Right cardiac atrium (tissue), 5 donors: ENCODE data around the gene ZCCHC8. TPM values are rescaled to one million over a fixed set of nuclear protein-coding genes. Genes with fewer than 3 reads are reported as not detected.
"Not testable (repeated sequence)": the region's sequence is repeated elsewhere in the genome, so short reads cannot be mapped to it uniquely, and the experiment has no call there.

ENCODE experiments used
- ATAC-seq, 2 donors: fragments of 200-7000 bp; cut with Tn5 transposase; one replicate each; pipeline versions ENCODE4 v1.8.0 to v1.9.1; 2020; ENCODE audit warnings: moderate library complexity in 2 of 2, mild to moderate bottlenecking in 1 of 2
- DNase-seq, 3 donors: peaks; one replicate each; pipeline ENCODE4 v3.0.0-alpha.2; 2020
- H3K27ac ChIP-seq: one replicate; pipeline ENCODE4 v1.5.1; 2013; ENCODE audit warnings: mild to moderate bottlenecking, low read length, control low read depth, moderate library complexity
- H3K27me3 ChIP-seq: one replicate; pipeline ENCODE4 v1.6.1; 2013; ENCODE audit not compliant: control insufficient read depth, insufficient read depth
- H3K4me1 ChIP-seq: one replicate; pipeline ENCODE4 v1.6.1; 2013; ENCODE audit warnings: low read length; ENCODE audit not compliant: control insufficient read depth, insufficient read depth
- H3K4me3 ChIP-seq: one replicate; pipeline ENCODE4 v1.5.1; 2013; ENCODE audit warnings: low read length, control low read depth
- H3K9me3 ChIP-seq: one replicate; pipeline ENCODE4 v1.6.1; 2013; ENCODE audit warnings: low read length; ENCODE audit not compliant: control insufficient read depth
- WGBS: extraction: QIAGEN DNeasy Blood & Tissue Kit; methylation state at CpG from one replicate; pipeline ENCODE4 v1.1.7; 2013; 5-methylcytosine and 5-hydroxymethylcytosine counted together
- intact Hi-C, 4 donors: fragments of 100-400 bp; cut with DNase I; formaldehyde crosslinking; loops; one replicate each; pipeline versions ENCODE4 v1.11.0 to v1.14.0; 2022 to 2023
- polyA plus RNA-seq: library from polyadenylated mRNA; stranded (reverse); fragments of 200-250 nt; gene quantifications from one replicate; pipeline ENCODE4 v1.2.3, GENCODE V29; 2013
- total RNA-seq, 4 donors: library from RNA; stranded (reverse); fragmentation: NEBNext Ultra II Directional; extraction: Animal tissue kit (Norgen Biotek cat#: 25700); gene quantifications; one replicate each; pipeline ENCODE4 v1.2.1, GENCODE V29; 2021
- donor health status: healthy with polysubstance abuse.
- donor health status: DM: no; HTN: yes; CAD: no.
- donor health status: DM: no; HTN: no; CAD: no.
- donor health status: DM: no; HTN: yes; CAD: no; lungs with severe emphysema.
- donor health status: DM: yes; HTN: yes; CAD: no.

ZCCHC8 gene
- total and polyA plus RNA-seq, 5 donors = 10.7 to 11.7 (median 10.8) TPM

- ATAC-seq, H3K9me3 ChIP-seq, H3K27ac ChIP-seq, intact Hi-C loops, H3K4me1 ChIP-seq, H3K27me3 ChIP-seq, H3K4me3 ChIP-seq, DNase-seq: not testable (repeated sequence)
- 89% methylated on average over 3 of the region's 3 CpGs for WGBS
Observed at GRCh38 chr12:122513028-122513427, 12.3 kb upstream of the ZCCHC8 start.

DNA sequence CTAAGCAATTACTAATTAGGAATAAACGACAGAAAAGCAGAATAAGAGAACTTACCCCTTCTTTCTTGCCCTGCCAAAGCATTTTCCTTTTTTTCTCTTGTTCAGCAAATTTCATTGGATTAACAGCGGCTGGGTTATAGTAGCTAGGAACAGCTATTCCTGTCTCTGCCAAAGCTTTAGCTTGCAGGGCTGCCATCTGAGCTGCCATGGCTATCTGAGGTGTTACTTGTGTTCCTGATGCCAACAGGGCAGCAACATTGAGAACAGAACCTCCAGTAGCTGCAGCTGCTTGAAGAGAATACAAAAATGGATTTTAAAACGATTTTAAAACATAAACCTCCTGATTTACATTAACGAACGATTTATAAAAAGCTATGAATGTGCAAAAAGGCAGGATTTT is 7.4 kb upstream of the ZCCHC8 start:
- Histone ChIP-seq H3K4me1 (no peaks in the 10 kb centered on the region), H3K9me3 (no peaks in the 10 kb centered on the region), H3K27ac (no peak overlapping the region), H3K27me3 (no peaks in the 10 kb centered on the region), H3K4me3 (no peak overlapping the region)
- intact Hi-C loops = no loop called here
- DNase-seq (no peak), ATAC-seq (peak; percentile 40 to 68)
- WGBS = 80% methylated on average over 5 of the region's 5 CpGs

GRCh38 chr12:122506393-122506938 is 5.7 kb upstream of the ZCCHC8 start:
- H3K4me1 ChIP-seq = no peaks in the 10 kb centered on the region
- WGBS = 94% methylated on average over 5 of the region's 5 CpGs
- no peak overlapping the region for H3K4me3 ChIP-seq
- no peaks in the 10 kb centered on the region for H3K27me3 ChIP-seq
- no peak overlapping the region for H3K27ac ChIP-seq
- intact Hi-C loops = no loop called here
- DNase-seq (no peak), ATAC-seq (no peak)
- H3K9me3 ChIP-seq = no peaks in the 10 kb centered on the region

- intact Hi-C loops = no loop called here
- WGBS = 89% methylated on average over 11 of the region's 11 CpGs
Observed at GRCh38 chr12:122505419-122506051, 4.8 kb upstream of the ZCCHC8 start.

GRCh38 chr12:122503783-122504590 is 3.3 kb upstream of the ZCCHC8 start:
- WGBS = 76% methylated on average over 6 of the region's 6 CpGs
- H3K9me3 ChIP-seq = no peaks in the 10 kb centered on the region
- intact Hi-C loops = no loop called here
- DNase-seq = no peak
- H3K27ac ChIP-seq = no peak overlapping the region
- no peaks in the 10 kb centered on the region for H3K27me3 ChIP-seq
- ATAC-seq = no peak
- no peaks in the 10 kb centered on the region for H3K4me1 ChIP-seq
- H3K4me3 ChIP-seq = no peak overlapping the region

More at GRCh38 chr12:122505419-122506051, 4.8 kb upstream of the ZCCHC8 start:
- no peak for DNase-seq
- H3K4me1 ChIP-seq = no peaks in the 10 kb centered on the region
- ATAC-seq = no peak
- H3K4me3 ChIP-seq = no peak overlapping the region
- no peaks in the 10 kb centered on the region for H3K9me3 ChIP-seq
- H3K27ac ChIP-seq = no peak overlapping the region
- H3K27me3 ChIP-seq = no peaks in the 10 kb centered on the region

DNA sequence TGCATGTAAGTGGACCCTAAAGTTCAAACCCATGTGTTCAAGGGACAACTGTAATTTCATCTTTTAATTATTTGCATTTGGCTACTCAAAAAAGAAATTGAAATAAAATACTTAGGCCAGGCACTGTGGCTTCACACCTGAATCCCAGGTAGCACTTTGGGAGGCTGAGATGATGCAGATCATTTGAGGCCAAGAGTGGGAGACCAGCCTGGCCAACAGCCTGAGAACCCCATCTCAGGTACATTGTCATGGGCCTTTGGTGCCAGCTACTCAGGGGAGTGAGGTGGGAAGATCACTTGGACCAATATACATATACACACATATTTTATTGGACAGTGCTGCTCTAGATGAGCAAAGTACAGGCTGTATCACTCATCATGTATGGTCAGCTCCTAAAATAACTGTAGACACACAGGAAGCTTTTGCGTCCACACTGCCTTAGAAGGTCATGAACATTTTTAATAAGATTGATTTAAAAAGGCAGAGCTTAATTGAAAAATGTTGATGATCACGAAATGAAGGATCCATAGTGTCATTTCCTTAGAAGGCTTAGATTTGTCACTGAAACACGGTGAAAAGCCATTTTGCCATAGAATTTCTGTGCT is 2.5 kb upstream of the ZCCHC8 start:
- DNase-seq (no peak), ATAC-seq (no peak)
- H3K4me1 ChIP-seq = no peaks in the 10 kb centered on the region
- 78% methylated on average over 3 of the region's 3 CpGs for WGBS
- no peaks in the 10 kb centered on the region for H3K9me3 ChIP-seq
- no peaks in the 10 kb centered on the region for H3K27me3 ChIP-seq
- intact Hi-C loops = no loop called here
- no peak overlapping the region for H3K27ac ChIP-seq
- H3K4me3 ChIP-seq = no peak overlapping the region

GRCh38 chr12:122501489-122501989 is 807 bp upstream of the ZCCHC8 start:
- no peaks in the 10 kb centered on the region for H3K4me1 ChIP-seq
- H3K4me3 ChIP-seq = peak overlapping the region; percentile 47
- intact Hi-C loops = no loop called here
- no peak for DNase-seq
- no peak for ATAC-seq
- no peaks in the 10 kb centered on the region for H3K9me3 ChIP-seq
- H3K27me3 ChIP-seq = no peaks in the 10 kb centered on the region
- peak overlapping the region; percentile 62 for H3K27ac ChIP-seq
- WGBS = 76% methylated on average over 9 of the region's 9 CpGs

DNA sequence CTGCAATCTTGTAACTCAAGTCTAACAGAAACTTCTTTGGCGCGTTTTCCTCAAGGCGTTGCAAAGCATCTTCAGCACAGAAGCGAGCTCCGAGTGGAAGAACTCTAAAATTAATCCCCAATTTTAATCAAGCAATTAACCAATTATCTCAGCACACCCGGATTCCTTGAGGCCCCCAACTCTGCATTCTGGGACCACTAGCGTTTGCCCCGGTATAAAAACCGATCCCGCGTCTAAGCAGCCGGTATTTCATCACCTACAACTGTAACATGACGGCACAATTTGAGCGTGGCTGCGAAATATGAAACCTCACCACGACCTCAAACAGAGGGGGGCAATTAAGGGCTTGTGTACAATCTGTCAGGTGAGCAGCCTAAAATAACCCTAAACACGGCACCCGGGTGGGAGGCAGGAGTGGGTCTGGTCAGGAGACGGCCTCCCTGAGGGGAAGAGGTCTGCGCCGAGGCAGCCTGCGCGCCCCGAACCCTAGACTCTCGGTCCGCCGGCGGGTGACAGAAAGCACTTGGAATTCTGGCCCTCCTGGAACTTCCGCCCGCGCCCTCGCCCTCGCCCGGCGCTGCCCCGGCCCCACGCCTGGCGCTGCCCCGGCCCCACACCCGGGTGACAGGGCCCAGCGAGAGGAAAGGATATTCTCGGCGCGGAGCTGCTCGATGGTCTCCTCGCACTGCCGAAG is 594 bp downstream of the ZCCHC8 start:
- intact Hi-C loops = no loop called here
- H3K4me1 ChIP-seq = no peaks in the 10 kb centered on the region
- no peaks in the 10 kb centered on the region for H3K9me3 ChIP-seq
- ATAC-seq (peak; percentile 66 to 79), DNase-seq (peak; percentile 58 to 82 (median 73))
- H3K4me3 ChIP-seq = peak overlapping the region; percentile 47
- WGBS = under 1% methylated on average over 47 of the region's 47 CpGs
- H3K27me3 ChIP-seq = no peaks in the 10 kb centered on the region
- H3K27ac ChIP-seq = peak overlapping the region; percentile 76

GRCh38 chr12:122495258-122495657 is 5.5 kb downstream of the ZCCHC8 start:
- Histone ChIP-seq H3K27ac (no peak overlapping the region), H3K4me3 (no peak overlapping the region), H3K9me3 (no peaks in the 10 kb centered on the region), H3K27me3 (no peaks in the 10 kb centered on the region), H3K4me1 (no peaks in the 10 kb centered on the region)
- ATAC-seq (no peak), DNase-seq (no peak)
- 97% methylated on average over 7 of the region's 7 CpGs for WGBS
- intact Hi-C loops = no loop called here

- H3K9me3 ChIP-seq, H3K27me3 ChIP-seq, H3K27ac ChIP-seq, DNase-seq, H3K4me1 ChIP-seq, ATAC-seq, intact Hi-C loops, H3K4me3 ChIP-seq: not testable (repeated sequence)
- WGBS = 89% methylated on average over 6 of the region's 6 CpGs
Observed at GRCh38 chr12:122493222-122493621, 7.5 kb downstream of the ZCCHC8 start.
